ENCODE measurements around the gene ISY1.
"Not testable (repeated sequence)": the region's sequence is repeated elsewhere in the genome, so short reads cannot be mapped to it uniquely, and the experiment has no call there.

The ISY1 gene

DNA sequence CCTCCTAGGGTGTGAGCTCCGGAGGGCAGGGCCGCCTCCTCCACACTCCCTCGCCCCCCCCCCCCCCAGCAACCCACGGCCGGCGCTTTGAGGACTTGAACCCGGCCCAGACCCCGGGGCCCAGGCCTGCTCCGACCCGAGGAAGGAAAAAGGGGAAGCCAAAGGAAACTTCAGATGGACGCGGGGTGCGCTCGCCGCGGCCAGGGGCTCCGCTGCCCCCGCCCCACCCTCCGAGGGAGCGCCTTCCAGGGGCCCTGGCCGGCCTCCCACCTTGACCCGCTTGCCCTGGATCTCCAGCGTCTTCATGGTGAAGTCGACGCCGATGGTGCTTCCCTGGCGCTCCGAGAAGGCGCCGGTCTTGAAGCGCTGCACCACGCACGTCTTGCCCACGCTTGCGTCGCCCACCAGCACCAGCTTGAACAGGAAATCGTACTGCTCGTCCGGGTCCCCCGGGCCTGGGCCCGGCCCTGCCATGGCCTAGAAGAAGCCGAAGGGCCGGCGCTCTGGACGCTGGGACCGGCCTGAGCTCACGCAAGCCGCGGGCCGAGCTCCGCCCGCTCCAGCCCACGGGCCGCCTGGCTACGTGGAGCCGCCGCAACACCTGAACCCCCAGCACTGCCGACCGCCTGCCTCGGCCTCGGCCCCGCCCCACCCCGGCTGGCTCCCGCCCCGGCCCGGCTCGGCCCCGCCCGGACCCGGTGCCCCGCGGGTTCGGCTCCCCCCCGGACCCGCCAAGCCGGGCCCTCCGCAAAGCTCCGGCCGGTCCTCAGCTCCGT, 39.7 kb downstream of the ISY1 start:
- FAIRE-seq (no peak), DNase-seq (ENCODE audit: insufficient read length, low spot score) (no peak)

DNA sequence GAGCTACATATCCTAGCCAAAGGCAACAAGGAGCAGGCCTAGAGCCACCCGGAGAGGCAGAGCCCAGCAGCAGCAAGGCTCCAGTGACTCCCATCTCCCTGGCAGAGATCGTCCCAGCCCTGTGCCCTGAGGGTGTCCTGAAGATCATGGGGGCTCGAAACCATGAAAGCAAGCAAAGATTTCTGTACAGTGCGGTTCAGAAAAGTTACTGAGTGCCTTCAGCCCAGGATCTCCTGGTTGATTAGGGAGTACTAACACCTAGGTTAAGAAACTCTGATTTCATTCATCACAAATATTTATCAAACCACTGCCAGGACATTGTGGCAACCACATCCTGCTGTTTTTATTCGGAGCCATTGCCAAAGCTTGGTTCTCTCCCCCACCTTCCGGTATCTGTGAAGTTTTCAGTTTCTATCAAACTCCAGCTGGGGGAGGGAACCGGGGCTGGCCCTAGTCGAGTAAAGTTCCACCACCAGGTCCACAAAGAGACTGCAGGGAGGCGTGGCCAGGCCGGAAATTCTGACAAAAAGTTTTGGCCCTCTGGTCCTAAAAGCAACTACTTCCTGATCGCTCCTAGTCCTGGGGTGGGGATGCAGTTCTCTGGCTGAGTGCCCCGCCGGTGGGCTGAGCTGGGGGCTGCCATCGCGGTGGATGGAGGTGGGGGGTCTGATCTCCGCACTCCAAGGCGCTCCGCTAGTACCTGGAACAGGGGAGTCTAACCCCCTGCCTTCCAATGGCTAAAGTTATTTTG, 40.4 kb downstream of the ISY1 start:
- peak; percentile 78 for FAIRE-seq
- peak; percentile 95 for DNase-seq (ENCODE audit: insufficient read length, low spot score)

- DNase-seq (ENCODE audit: insufficient read length, low spot score): no peak
- no peak for FAIRE-seq
Measured at GRCh38 chr3:129119365-129120100, 41.3 kb downstream of the ISY1 start.

DNA sequence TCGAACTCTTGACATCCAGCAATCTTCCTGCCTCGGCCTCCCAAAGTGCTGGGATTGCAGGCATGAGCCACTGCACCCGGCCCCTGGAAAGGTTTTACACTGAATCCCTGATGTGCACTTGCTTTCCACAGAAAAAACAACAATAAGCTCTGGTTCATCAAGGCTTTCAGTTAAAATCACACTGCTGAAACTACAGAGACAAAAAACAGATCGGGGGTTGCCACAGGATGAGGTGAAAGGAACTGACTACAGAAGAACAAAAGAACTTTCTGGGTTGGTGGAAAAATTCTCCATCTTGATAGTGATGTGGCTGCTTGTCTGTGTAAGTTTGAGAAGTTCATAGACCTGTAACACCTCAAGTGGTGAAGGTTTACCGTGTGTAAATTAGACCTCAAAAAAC, 42.1 kb downstream of the ISY1 start:
- FAIRE-seq (no peak), DNase-seq (ENCODE audit: insufficient read length, low spot score) (no peak)

- DNase-seq (ENCODE audit: insufficient read length, low spot score): no peak
- no peak for FAIRE-seq
Measured at GRCh38 chr3:129117134-129117533, 43.7 kb downstream of the ISY1 start.

- DNase-seq (ENCODE audit: insufficient read length, low spot score): no peak
- FAIRE-seq: no peak
Measured at GRCh38 chr3:129116482-129116946, 44.3 kb downstream of the ISY1 start.

- DNase-seq (ENCODE audit: insufficient read length, low spot score) (no peak), FAIRE-seq (no peak)
Measured at GRCh38 chr3:129114455-129114854, 46.4 kb downstream of the ISY1 start.

GRCh38 chr3:129112308-129113052, 48.4 kb downstream of the ISY1 start:
- FAIRE-seq: no peak
- no peak for DNase-seq (ENCODE audit: insufficient read length, low spot score)

- FAIRE-seq: not testable (repeated sequence)
Measured at GRCh38 chr3:129111076-129111780, 49.6 kb downstream of the ISY1 start.

DNA sequence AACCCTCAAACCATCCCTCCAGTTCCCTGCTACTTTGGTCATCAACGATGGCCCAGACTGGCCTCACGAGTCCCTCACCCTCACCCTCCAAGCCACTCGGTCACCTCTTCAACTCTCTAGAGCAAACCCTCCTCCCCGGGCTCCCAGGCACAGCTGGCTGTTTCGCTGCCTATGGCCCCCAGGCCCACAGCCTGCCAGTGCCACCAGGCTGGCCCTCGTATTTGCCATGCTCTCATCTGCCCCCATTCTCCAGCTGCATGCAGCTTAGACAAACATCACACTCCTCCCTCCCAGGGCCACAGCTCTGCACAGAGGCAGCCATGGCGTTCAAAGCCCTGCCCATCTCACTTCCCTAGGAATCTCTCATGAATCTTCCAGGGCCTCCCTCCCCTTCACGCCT, 53.1 kb downstream of the ISY1 start:
- FAIRE-seq: no peak
- no peak for DNase-seq (ENCODE audit: insufficient read length, low spot score)

More at GRCh38 chr3:129111076-129111780, 49.6 kb downstream of the ISY1 start:
- DNase-seq (ENCODE audit: insufficient read length, low spot score): not testable (repeated sequence)

DNA sequence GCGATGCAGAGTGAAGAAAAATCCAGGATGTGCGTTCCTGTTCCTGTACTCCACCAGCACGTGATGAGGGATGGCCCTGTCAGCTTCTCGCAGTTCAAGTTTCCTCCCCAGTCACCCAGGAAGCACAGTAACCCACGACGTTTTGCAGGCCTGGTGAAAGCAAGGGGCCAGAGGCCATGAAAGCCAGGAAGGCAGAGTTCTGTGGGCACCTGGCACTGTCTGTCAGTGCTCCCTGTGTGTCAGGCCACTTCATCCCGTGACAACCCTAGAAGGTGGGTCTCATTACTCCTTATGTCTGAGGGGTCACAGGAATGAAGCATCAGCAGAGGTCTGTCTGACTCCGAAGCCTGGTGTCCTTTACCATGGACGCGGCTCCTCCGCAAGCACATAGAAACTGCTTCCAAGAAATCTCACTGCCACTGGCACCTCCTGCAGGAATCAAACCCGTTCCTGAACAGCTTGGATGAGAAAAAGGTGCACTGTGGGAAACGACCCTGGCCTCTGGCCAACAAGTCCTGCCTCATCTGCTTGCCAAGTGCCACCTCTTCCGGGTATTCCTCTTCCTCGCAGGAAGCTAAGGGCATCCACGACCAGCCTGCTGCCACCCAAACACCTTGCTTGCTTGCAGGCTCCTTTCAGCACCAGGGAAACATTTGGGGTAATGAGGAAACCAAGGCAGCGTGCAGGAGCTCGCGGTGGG, 53.8 kb downstream of the ISY1 start:
- FAIRE-seq (no peak), DNase-seq (ENCODE audit: insufficient read length, low spot score) (no peak)

- FAIRE-seq: no peak
- no peak for DNase-seq (ENCODE audit: insufficient read length, low spot score)
Measured at GRCh38 chr3:129106320-129106719, 54.5 kb downstream of the ISY1 start.

DNA sequence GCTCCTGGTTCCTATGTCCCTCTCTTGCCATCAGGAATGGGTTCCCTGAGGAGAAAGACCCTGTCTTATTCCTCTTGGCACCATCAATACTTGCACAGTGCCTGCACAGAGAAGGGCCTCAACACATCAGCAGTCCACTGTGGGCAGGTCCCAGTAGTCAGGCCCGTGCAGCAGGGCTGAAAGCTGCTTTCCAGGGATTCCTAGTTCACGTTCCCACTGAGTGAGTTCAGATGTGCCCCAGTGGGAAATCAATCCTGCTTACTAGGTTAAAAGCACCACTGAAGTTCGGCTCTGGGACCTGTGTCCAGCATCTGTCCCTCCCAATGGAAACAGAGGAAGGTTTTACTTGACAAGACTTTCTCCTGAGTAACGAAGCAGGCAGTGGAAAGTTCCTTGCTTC, 55.0 kb downstream of the ISY1 start:
- FAIRE-seq (no peak), DNase-seq (ENCODE audit: insufficient read length, low spot score) (no peak)

DNA sequence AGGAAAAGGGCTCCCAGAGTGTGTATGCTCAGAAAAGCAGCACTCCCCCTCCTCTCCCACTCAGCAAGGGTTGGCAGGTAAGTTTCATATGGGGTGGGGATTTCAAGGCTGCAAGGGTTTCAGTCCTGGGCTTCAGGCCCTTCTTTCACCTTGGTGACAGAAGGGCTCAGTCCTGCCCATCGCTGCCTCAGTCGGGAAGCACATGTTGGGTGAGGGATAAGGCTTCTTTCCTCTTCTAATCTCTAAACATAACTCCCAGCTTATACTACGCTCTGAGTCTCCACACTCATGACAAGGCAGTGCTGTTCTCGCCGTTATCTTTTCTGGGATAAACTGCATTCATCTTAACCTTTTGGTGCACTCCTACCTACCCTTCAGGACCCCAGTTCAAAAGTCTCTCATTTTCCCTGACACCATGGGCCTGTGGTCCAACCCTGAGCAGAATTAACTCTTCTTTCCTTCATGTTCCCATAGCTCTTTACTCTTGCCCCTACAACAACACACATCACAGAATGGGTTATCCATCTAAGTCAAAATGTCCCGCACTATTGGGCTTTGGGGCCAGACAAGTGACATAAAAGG, 56.3 kb downstream of the ISY1 start:
- FAIRE-seq: no peak
- no peak for DNase-seq (ENCODE audit: insufficient read length, low spot score)

DNA sequence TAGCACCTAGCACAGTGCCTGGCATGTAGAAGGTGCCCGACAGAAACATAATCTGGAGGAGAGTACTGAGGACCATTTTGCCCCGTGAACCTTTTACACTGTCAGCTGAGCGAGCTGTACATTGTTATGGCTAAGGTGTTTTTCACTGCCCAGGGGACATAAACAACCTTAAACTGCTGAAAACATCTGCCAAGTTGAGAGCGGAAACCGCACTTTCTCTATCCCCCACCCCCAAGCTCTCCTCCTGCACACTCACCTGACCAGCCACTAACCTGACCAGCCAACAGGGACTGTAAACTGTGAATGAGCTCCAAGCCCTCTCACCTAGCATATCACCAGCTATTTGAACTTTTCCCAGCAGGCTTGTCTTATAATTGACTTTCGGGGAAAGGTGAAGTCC, 56.8 kb downstream of the ISY1 start:
- DNase-seq (ENCODE audit: insufficient read length, low spot score) (no peak), FAIRE-seq (no peak)

- DNase-seq (ENCODE audit: insufficient read length, low spot score) (no peak), FAIRE-seq (no peak)
Measured at GRCh38 chr3:129103296-129103695, 57.6 kb downstream of the ISY1 start.

DNA sequence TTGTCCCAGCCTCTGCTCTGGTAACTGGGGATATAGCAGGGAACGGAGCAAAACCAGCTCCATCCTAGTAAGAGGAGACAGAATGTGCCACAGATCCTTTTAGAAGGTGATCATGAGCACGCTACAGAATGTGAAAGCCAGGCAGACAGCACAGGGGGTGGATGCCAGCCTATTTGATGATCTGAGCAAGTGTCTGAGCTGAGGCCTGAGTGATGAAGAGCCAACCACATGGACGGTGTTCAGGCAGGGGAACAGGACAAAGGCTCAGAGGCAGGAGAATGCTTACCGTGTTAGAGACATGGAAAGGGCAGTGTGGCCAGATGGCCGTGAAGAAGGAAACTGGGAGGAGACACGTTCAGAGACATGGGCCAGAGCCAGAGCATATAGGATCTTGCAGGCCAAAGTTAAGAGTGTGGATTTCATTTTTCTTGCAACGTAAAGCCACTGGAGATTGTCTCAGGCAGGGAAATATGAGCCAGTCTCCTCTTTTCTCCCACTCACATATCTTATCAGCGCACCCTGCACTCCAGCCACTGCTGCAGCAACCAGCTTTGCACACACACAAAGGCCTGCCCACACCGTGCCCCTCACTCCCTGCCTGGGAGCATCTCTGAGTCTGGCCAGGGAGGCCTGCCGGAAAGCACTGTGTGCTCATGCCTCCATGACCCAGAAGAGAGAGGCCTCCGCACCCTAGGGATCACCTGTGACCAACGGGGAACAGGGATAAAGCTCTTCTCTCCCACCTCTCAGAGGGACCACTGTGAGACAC, 59.3 kb downstream of the ISY1 start:
- FAIRE-seq: no peak
- no peak for DNase-seq (ENCODE audit: insufficient read length, low spot score)

- DNase-seq (ENCODE audit: insufficient read length, low spot score) (no peak), FAIRE-seq (no peak)
Measured at GRCh38 chr3:129100274-129100673, 60.6 kb downstream of the ISY1 start.
